Measurements from ENCODE around the gene APOLD1.

DNA sequence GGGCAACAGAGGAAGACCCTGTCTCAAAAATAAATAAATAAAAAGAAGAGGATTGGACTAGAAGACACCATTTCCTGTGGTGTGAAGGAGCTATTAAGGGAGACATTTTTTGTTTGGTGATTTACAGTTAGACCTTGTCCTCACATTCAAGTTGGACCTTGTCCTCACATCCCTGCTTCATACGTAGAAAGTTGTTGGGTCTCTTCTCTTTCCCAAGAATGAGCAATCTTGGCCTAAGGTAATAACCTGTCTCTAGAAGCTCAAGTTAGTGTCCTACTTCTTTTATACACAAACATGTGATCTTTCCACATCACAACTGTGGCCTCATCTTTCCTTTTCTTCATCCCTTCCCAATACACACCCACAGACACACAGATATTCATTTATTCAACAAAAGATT, 13.0 kb downstream of the APOLD1 start:
- TF ChIP-seq, protein P1, sequence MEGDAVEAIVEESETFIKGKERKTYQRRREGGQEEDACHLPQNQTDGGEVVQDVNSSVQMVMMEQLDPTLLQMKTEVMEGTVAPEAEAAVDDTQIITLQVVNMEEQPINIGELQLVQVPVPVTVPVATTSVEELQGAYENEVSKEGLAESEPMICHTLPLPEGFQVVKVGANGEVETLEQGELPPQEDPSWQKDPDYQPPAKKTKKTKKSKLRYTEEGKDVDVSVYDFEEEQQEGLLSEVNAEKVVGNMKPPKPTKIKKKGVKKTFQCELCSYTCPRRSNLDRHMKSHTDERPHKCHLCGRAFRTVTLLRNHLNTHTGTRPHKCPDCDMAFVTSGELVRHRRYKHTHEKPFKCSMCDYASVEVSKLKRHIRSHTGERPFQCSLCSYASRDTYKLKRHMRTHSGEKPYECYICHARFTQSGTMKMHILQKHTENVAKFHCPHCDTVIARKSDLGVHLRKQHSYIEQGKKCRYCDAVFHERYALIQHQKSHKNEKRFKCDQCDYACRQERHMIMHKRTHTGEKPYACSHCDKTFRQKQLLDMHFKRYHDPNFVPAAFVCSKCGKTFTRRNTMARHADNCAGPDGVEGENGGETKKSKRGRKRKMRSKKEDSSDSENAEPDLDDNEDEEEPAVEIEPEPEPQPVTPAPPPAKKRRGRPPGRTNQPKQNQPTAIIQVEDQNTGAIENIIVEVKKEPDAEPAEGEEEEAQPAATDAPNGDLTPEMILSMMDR (optimal IDR thresholded peaks at IDR 0.05 in 1 of 3, IDR thresholded peaks at IDR 0.05 in 1 of 3, conservative IDR thresholded peaks at IDR 0.05 in 1 of 3; ENCODE audit: extremely low read depth in 1 of 3, insufficient read depth in 2 of 3, low read length in 3 of 3): no peak
- no peak for TF ChIP-seq EZH2 (IDR thresholded peaks at IDR 0.05; ENCODE audit: low read length)
